Measurements from ENCODE around the gene SEC16A.
A peak's percentile ranks its signal among the peaks of the same experiment; 100 is the strongest.

The SEC16A gene

DNA sequence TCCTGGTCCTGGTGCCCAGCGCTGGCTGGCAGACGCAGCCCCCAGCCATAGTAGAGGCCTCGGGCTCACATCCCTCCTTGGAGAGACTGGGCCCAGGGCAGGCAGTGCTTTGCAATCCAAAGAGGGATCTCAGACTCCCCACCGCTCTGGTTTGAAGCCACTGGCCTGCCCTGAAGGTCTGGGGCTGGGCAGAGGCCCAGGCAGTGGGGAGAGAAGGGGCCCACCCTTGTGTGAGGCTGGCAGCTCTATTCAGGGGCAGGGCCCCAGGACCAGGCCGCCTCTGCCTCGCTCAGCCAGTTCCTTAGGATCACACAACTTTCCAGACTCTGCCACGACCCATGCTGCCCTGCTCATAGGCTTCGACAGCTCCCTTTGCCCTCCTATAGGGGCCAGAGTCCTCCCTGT lies 10.7 kb upstream of the SEC16A start:
- Mint-ChIP-seq H3K27ac (ENCODE audit: low read depth) (no peak overlapping the region), H3K27me3 (no peaks in the 10 kb centered on the region), H3K36me3 (ENCODE audit: insufficient read depth) (peaks cover 15% of the 10 kb centered on the region), H3K9me3 (no peaks in the 10 kb centered on the region), H3K4me3 (no peak overlapping the region), H3K4me1 (no peaks in the 10 kb centered on the region)
- no peak for ATAC-seq (replicated peaks; ENCODE audit: extremely low read depth, poor library complexity, severe bottlenecking)
- no peak for DNase-seq (ENCODE audit: low spot score in 2 of 2)

DNA sequence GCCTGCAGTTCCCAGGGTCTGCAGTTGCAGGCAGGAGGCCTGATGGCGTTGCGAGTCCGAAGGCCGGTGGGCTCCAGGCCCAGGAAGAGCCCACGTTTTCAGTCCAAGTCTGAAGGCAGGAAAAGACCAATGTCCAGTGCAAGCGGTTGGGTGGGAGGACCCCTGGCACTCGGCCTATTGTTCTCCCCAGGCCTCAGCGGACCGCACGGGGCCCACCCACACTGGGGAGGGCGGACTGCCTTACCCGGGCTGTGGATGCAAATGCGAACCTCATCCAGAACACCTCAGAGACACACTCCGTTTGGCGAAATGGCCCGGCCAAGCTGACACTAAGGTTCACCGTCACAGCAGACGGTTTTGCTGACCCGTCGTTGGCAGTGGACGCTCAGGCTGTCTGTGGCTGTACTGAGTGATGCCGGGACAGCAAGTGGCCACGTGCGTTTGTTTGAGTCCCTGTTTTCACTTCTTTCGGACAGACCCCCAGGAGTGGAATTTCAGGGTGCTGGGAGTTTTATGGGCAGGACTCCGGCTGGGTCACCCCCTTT lies 10.2 kb upstream of the SEC16A start:
- H3K9me3 Mint-ChIP-seq = no peaks in the 10 kb centered on the region
- H3K27ac Mint-ChIP-seq (ENCODE audit: low read depth) = no peak overlapping the region

DNA sequence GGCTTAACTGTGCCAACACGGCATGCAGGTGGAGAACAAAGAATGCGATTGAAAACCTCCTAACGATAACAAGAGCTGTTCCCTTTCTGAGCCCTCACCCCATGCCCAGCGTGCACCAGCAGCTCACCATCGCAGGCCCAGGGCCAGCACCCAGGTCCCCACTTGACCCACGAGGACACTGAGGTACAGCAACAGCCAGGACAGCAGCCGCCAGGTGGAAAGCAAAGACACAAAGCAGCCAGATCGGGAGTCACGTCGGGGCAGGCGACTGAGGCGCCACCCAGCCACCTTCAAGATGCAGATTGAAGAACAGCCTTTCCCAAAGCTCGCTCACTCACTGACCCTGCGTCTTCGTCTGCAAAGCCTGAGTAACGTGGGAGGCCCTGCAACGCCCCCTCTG lies 6.9 kb upstream of the SEC16A start:
- Mint-ChIP-seq H3K27ac (ENCODE audit: low read depth) (no peak overlapping the region), H3K4me1 (peaks cover 5% of the 10 kb centered on the region), H3K27me3 (no peaks in the 10 kb centered on the region), H3K4me3 (no peak overlapping the region), H3K9me3 (no peaks in the 10 kb centered on the region), H3K36me3 (ENCODE audit: insufficient read depth) (peaks cover 9% of the 10 kb centered on the region)
- ATAC-seq (replicated peaks; ENCODE audit: extremely low read depth, poor library complexity, severe bottlenecking) (no peak), DNase-seq (ENCODE audit: low spot score in 2 of 2) (no peak)

More for the DNA sequence above, 10.2 kb upstream of the SEC16A start:
- Mint-ChIP-seq H3K4me3 (no peak overlapping the region), H3K36me3 (ENCODE audit: insufficient read depth) (peaks cover 15% of the 10 kb centered on the region), H3K4me1 (no peaks in the 10 kb centered on the region), H3K27me3 (no peaks in the 10 kb centered on the region)
- no peak for DNase-seq (ENCODE audit: low spot score in 2 of 2)
- no peak for ATAC-seq (replicated peaks; ENCODE audit: extremely low read depth, poor library complexity, severe bottlenecking)

DNA sequence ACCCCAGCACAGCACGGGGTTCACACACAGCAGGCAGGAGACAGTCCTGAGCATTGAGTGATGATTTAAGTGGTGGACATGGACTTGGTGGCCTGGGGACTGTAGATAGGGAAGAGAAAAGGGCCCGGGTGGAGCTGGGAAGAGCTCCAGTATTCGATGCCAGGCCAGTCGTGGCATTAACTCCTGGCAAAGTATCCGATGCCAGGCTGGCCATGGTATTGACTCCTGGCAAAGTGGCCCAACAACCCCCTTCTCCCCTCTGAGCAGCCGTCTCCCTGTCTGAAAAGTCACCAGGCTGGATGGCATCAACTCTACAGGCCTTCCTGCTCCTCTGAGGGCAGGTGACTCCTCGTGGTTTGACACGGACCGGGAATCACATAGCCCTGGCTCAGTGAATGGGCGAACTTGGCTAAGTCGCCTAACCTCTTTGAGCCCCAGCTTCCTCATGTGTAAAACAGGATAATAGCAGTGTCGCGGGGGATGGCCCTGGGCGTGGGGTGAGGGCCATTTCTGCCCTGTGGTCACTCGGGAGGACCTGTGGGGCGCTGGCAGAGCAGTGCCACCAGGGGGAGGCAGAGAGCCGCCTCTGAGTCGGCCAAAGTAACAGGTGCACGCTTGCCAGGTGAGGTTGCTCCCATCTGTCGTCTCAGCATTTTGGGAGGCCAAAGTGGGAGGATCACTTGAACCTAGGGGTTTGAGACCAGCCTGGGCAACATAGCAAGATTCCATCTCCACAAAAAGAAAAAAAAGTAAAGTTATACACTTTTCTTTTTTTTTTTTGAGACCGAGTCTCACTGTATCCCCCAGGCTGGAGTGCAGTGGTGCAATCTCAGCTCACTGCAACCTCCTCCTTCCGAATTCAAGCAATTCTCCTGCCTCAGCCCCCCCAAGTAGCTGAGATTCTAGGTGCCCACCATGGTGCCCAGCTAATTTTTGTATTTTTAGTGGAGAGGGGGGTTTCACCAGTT lies 5.7 kb upstream of the SEC16A start:
- no peak overlapping the region for H3K27ac Mint-ChIP-seq (ENCODE audit: low read depth)
- DNase-seq (ENCODE audit: low spot score in 2 of 2) = peak; percentile 57 to 73
- no peak for ATAC-seq (replicated peaks; ENCODE audit: extremely low read depth, poor library complexity, severe bottlenecking)
- H3K4me3 Mint-ChIP-seq = no peak overlapping the region
- peaks cover 5% of the 10 kb centered on the region for H3K4me1 Mint-ChIP-seq
- H3K36me3 Mint-ChIP-seq (ENCODE audit: insufficient read depth) = peaks cover 9% of the 10 kb centered on the region
- H3K27me3 Mint-ChIP-seq = no peaks in the 10 kb centered on the region
- no peaks in the 10 kb centered on the region for H3K9me3 Mint-ChIP-seq

DNA sequence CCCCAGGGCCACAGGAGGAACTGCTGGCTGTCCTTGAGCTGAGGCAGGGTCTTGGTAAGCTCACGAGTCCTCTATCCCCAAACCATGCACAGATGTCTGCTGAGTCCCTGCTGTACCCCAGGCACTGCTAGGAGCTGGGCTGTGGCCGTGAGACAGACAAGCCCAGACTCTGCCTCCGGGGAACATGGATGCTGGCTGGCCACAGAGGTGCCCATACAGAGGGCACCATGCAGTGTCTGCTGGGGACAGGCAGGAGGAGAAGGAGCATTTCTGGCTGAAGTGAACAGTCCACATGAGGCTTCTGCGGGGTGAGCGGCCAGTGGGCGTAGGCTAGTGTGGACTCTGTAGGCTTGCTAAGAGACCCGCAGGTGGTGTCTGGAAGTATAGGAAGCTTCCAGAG lies 4.8 kb upstream of the SEC16A start:
- Mint-ChIP-seq H3K4me1 (peaks cover 9% of the 10 kb centered on the region), H3K27me3 (no peaks in the 10 kb centered on the region), H3K4me3 (no peak overlapping the region), H3K27ac (ENCODE audit: low read depth) (no peak overlapping the region), H3K9me3 (no peaks in the 10 kb centered on the region), H3K36me3 (ENCODE audit: insufficient read depth) (peaks cover 17% of the 10 kb centered on the region)
- ATAC-seq (replicated peaks; ENCODE audit: extremely low read depth, poor library complexity, severe bottlenecking) (no peak), DNase-seq (ENCODE audit: low spot score in 2 of 2) (no peak)

DNA sequence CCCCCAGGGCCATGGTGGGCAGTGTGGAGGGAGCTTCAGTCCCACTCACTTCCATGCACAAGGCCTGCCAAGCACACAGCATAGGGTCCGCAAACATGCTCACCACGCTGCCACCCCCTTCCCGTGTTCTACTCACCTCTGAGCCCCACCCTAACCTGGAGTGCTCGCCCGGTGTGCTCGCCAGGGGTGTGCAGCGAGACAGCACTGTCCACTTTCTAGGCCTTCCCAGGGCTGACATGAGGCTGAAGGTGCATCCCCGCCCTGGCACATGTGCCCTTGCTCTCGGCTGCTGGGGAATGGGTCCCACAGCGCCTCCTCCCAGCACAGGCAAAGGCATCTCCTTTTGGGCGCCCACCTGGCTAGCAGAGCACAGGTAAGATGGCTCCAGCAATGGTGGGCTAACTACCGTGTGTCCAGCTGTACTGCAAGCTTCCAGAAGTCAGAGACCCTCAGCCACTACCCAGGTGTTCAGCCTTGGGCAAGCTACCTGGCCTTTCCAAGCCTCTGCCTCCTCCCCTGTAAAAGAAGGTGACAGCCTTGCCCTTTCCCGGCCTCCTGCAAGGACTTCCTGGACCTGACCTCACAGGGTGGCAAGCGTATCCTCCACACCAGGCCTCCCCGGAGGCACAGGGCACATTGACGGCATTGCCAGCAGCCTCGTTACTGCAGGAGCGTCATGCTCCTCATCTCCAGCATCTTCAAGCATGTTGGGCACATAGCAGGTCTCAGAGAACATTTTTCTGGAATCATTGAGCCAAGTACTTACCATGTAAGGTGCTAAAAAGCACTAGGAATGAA lies 4.2 kb upstream of the SEC16A start:
- H3K36me3 Mint-ChIP-seq (ENCODE audit: insufficient read depth) = peaks cover 22% of the 10 kb centered on the region
- no peak for ATAC-seq (replicated peaks; ENCODE audit: extremely low read depth, poor library complexity, severe bottlenecking)
- no peak overlapping the region for H3K4me3 Mint-ChIP-seq
- no peak for DNase-seq (ENCODE audit: low spot score in 2 of 2)
- H3K27ac Mint-ChIP-seq (ENCODE audit: low read depth) = no peak overlapping the region
- H3K9me3 Mint-ChIP-seq = no peaks in the 10 kb centered on the region
- peaks cover 16% of the 10 kb centered on the region for H3K4me1 Mint-ChIP-seq
- H3K27me3 Mint-ChIP-seq = no peaks in the 10 kb centered on the region

DNA sequence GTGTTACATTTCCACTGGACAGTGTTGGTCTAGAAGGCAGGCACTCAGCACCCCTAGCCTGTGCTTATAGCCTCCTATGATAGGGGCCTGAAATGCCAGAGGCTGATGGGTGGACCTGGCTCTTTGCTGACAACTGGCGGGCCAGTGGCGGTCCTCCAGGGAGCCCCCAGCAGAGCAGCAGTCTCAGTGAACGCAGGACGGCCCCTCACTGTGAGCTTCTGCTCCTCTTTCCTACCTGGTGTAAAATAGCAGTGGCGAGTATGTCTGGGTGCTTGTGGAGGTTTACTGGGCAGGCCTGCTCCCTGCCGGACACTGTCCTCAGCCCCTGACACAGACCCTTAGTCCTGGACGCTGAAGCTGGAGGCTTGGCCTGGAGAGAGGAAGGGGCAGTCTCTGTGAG lies 3.3 kb upstream of the SEC16A start:
- ATAC-seq (replicated peaks; ENCODE audit: extremely low read depth, poor library complexity, severe bottlenecking) = no peak
- no peaks in the 10 kb centered on the region for H3K9me3 Mint-ChIP-seq

DNA sequence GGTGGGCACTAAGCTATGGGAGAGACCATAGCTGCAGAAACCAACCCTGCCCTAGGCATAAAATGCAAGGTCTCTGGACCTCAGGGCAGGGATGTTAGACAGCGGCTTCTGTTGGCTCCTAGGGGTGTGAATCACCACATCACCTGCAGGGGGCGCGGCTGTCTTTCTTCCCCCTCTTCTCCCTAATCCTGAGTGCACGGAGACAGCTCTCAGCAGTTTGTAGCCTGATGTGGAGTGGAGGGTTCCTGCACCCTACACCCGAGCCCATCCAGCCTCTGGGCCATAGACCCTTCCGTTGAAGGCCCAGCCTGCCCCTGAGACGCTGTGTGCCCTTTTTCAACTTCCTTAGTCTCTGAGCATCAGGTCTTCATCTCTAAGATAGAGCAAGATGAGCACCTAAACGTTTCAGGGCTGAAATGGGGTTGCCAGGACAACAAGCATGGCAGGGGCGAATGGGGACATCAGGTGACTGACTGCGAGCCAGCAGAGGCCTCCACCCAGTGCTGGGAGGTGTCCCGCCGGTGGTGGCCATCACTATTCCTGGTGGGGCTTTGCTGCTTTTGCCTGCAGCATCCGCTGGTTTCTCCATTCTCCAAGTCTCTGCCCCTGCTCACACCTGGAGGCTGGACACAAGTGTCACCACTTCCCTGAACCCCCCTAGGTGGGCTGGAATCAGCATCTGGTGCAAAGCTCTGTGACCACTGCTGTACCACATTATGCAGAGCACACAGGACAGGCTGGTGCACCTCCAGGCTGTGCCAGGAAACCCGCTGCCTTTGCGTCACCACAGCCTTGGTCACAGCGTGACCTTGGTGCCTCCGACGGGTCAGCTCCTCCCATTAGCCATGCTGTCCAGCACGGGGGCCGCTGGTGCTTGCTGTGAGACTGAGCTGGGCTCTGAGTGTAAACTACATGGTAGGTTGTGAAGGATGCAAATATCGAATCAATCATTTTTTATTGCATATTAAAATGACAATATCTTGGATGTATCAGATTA lies 2.5 kb upstream of the SEC16A start:
- Mint-ChIP-seq H3K27ac (ENCODE audit: low read depth) (no peak overlapping the region), H3K9me3 (no peaks in the 10 kb centered on the region), H3K36me3 (ENCODE audit: insufficient read depth) (peaks cover 23% of the 10 kb centered on the region), H3K4me1 (peaks cover 24% of the 10 kb centered on the region), H3K4me3 (peak overlapping the region; percentile 51), H3K27me3 (no peaks in the 10 kb centered on the region)
- ATAC-seq (replicated peaks; ENCODE audit: extremely low read depth, poor library complexity, severe bottlenecking) (no peak), DNase-seq (ENCODE audit: low spot score in 2 of 2) (peak; percentile 71 to 80)

More for the DNA sequence above, 3.3 kb upstream of the SEC16A start:
- Mint-ChIP-seq H3K27ac (ENCODE audit: low read depth) (no peak overlapping the region), H3K4me1 (peaks cover 23% of the 10 kb centered on the region), H3K27me3 (no peaks in the 10 kb centered on the region), H3K4me3 (no peak overlapping the region), H3K36me3 (ENCODE audit: insufficient read depth) (peaks cover 22% of the 10 kb centered on the region)
- no peak for DNase-seq (ENCODE audit: low spot score in 2 of 2)

DNA sequence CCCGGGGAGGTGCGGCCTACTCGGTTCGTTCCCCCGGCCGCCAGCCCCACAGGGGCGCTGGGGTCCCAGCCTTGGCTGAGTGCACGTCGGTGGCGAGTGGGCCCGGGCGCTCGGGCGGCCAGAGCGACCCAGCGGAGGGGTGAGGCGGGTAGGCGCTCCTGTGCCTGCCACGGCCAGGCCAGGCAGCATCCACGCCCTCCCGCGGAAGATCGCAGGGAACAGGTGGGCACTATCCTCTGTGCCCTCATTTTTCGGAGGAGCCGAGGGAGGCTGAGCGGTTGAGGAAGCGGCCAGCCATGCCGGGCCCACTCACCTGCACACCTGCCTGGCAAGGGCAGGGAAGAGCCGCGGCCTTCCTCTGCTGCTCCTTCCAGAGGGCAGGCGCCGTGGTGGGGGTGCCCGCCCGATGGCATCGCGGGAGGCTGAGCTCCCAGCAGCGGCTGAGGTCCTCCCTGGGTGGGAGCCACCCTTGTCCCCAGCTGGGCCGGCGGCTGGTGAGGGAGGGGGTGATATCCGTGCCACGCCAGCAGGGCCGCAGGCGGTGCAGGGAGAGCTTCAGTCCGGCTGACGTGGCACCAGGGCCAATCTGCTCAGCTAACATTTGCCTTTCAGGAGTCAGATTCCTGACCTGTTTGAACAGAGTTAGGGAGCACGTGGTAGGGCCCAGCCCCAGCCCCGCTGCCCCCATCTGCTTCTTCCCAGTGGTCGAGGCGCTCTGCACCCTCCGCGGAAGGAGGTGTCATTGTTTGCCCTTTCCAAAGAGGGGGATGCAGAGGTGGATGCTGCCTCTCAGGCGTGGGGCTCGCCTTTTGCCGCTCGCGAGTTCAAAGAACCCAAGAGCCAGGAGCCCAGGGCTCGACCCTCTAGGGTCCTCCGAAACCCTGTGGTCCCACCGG lies 1.6 kb upstream of the SEC16A start:
- Mint-ChIP-seq H3K27me3 (no peaks in the 10 kb centered on the region), H3K4me1 (peaks cover 29% of the 10 kb centered on the region), H3K36me3 (ENCODE audit: insufficient read depth) (peaks cover 26% of the 10 kb centered on the region), H3K4me3 (peak overlapping the region; percentile 51), H3K9me3 (no peaks in the 10 kb centered on the region), H3K27ac (ENCODE audit: low read depth) (no peak overlapping the region)
- peak; percentile 16 to 30 for DNase-seq (ENCODE audit: low spot score in 2 of 2)
- no peak for ATAC-seq (replicated peaks; ENCODE audit: extremely low read depth, poor library complexity, severe bottlenecking)

DNA sequence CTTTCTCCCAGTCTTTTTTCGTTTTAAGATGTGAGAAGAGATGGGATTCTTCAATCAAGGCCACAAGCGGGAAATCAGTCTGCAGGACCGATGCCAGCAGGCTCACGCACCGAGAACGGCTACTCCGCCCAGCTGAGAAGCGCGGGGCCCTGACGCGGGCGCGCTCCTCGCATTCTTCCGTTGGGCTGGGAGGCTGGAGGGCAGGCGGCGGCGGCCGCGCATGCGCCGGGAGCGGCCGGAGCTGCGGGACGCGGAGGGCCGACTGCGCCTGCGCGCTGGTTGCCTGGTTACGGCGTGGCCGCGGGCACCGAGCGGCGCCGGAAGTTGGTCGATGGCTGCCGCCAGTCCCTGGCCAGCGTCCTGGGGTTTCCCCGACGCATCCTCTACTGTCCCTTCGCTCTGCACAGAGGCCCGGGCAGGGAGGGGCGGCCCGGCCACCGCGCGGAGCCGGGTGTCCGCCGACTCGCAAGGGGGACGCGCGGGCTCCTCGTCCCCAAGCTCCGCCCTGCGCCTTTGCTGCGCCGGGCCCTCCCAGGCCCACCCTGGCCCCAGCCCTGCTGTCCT lies 831 bp upstream of the SEC16A start:
- ATAC-seq (replicated peaks; ENCODE audit: extremely low read depth, poor library complexity, severe bottlenecking) = peak; percentile 55
- Mint-ChIP-seq H3K27me3 (no peaks in the 10 kb centered on the region), H3K27ac (ENCODE audit: low read depth) (peak overlapping the region; percentile 99), H3K9me3 (no peaks in the 10 kb centered on the region), H3K36me3 (ENCODE audit: insufficient read depth) (peaks cover 26% of the 10 kb centered on the region), H3K4me1 (peaks cover 29% of the 10 kb centered on the region), H3K4me3 (peak overlapping the region; percentile 99)
- peak; percentile 95 to 97 for DNase-seq (ENCODE audit: low spot score in 2 of 2)
